OCI-LY7 (cell line): ENCODE measurements around the gene PRR15L. TPM values are rescaled to one million over a fixed set of nuclear protein-coding genes. Genes with fewer than 3 reads are reported as not detected.

Experiments used
- total RNA-seq, 2 experiments: library from RNA; depleted of rRNA in 1 of 2; stranded (reverse); fragments of >200 nt in 1 of 2; shearing (Covaris generic) in 1 of 2; gene quantifications; 2 replicates each; pipeline ENCODE4 v1.2.3, GENCODE V29; 2014 to 2022

The PRR15L gene
- total RNA-seq, 2 experiments from 2014 or later, result not detected

Other genes starting within 250 kb of the PRR15L start
- not detected in 2 replicates for gene TBX21, start 224.6 kb downstream of the PRR15L start, total RNA-seq (2014; rRNA removed; shearing (Covaris generic))
- not detected in 2 replicates for gene TBX21, start 224.6 kb downstream of the PRR15L start, total RNA-seq (2022)
- gene OSBPL7, start 136.1 kb downstream of the PRR15L start, total RNA-seq (2014; rRNA removed; shearing (Covaris generic)), result 16.2 and 24.4 TPM in 2 replicates
- 31.1 and 35.7 TPM in 2 replicates for gene OSBPL7, start 136.1 kb downstream of the PRR15L start, total RNA-seq (2022)
- gene MRPL10, start 126.3 kb downstream of the PRR15L start, total RNA-seq (2014; rRNA removed; shearing (Covaris generic)), result 27.1 and 50.8 TPM in 2 replicates
- gene MRPL10, start 126.3 kb downstream of the PRR15L start, total RNA-seq (2022), result 55.9 and 56.7 TPM in 2 replicates
- 0.23 and 0.85 TPM in 2 replicates for gene LRRC46, start 126.2 kb downstream of the PRR15L start, total RNA-seq (2014; rRNA removed; shearing (Covaris generic))
- 1.2 and 2.0 TPM in 2 replicates for gene LRRC46, start 126.2 kb downstream of the PRR15L start, total RNA-seq (2022)
- 33.9 and 42.9 TPM in 2 replicates for gene SCRN2, start 116.6 kb downstream of the PRR15L start, total RNA-seq (2014; rRNA removed; shearing (Covaris generic))
- 37.3 and 39.1 TPM in 2 replicates for gene SCRN2, start 116.6 kb downstream of the PRR15L start, total RNA-seq (2022)
- gene SP6, start 106.7 kb downstream of the PRR15L start, total RNA-seq (2014; rRNA removed; shearing (Covaris generic)), result 0.08 and 0.22 TPM in 2 replicates
- 0.08 and 0.24 TPM in 2 replicates for gene SP6, start 106.7 kb downstream of the PRR15L start, total RNA-seq (2022)
- 2.3 and 5.8 TPM in 2 replicates for gene SP2, start 61.6 kb downstream of the PRR15L start, total RNA-seq (2014; rRNA removed; shearing (Covaris generic))
- 22.1 and 24.1 TPM in 2 replicates for gene SP2, start 61.6 kb downstream of the PRR15L start, total RNA-seq (2022)
- gene PNPO, start 16.3 kb downstream of the PRR15L start, total RNA-seq (2014; rRNA removed; shearing (Covaris generic)), result 14.0 and 14.7 TPM in 2 replicates
- gene PNPO, start 16.3 kb downstream of the PRR15L start, total RNA-seq (2022), result 30.4 and 33.8 TPM in 2 replicates
- 241 and 312 TPM in 2 replicates for gene CDK5RAP3, start 13.2 kb upstream of the PRR15L start, total RNA-seq (2014; rRNA removed; shearing (Covaris generic))
- gene CDK5RAP3, start 13.2 kb upstream of the PRR15L start, total RNA-seq (2022), result 254 and 256 TPM in 2 replicates
- gene COPZ2, start 79.9 kb upstream of the PRR15L start, total RNA-seq (2014; rRNA removed; shearing (Covaris generic)), result 1.2 TPM in 1 of 2 replicates, not detected in the other
- 1.4 and 1.7 TPM in 2 replicates for gene COPZ2, start 79.9 kb upstream of the PRR15L start, total RNA-seq (2022)
- 42.3 and 60.1 TPM in 2 replicates for gene NFE2L1, start 90.5 kb upstream of the PRR15L start, total RNA-seq (2014; rRNA removed; shearing (Covaris generic))
- gene NFE2L1, start 90.5 kb upstream of the PRR15L start, total RNA-seq (2022), result 106 and 124 TPM in 2 replicates
- 59.7 and 64.5 TPM in 2 replicates for gene CBX1, start 143.6 kb upstream of the PRR15L start, total RNA-seq (2014; rRNA removed; shearing (Covaris generic))
- gene CBX1, start 143.6 kb upstream of the PRR15L start, total RNA-seq (2022), result 68.2 and 70.4 TPM in 2 replicates
- 6.5 and 12.0 TPM in 2 replicates for gene SNX11, start 149.9 kb upstream of the PRR15L start, total RNA-seq (2014; rRNA removed; shearing (Covaris generic))
- gene SNX11, start 149.9 kb upstream of the PRR15L start, total RNA-seq (2022), result 16.2 and 17.6 TPM in 2 replicates